Measurements from ENCODE around the gene CUX1.
"Not testable (repeated sequence)": the region's sequence is repeated elsewhere in the genome, so short reads cannot be mapped to it uniquely, and the experiment has no call there.

CUX1 gene

GRCh38 chr7:101985057-101985902 lies 167.9 kb downstream of the CUX1 start:
- TF ChIP-seq CTCF (IDR thresholded peaks at IDR 0.05; ENCODE audit: low read depth, low read length) = no peak
- DNase-seq (ENCODE audit: low read depth in 2 of 2) = no peak
- H3K4me3 ChIP-seq (replicated peaks in 1 of 2; ENCODE audit: low read depth in 2 of 2, low read length in 2 of 2) = no peak overlapping the region

- no peak for TF ChIP-seq CTCF (IDR thresholded peaks at IDR 0.05; ENCODE audit: low read depth, low read length)
These were observed 168.7 kb downstream of the CUX1 start for GRCh38 chr7:101985903-101986734.

GRCh38 chr7:101987494-101987893 lies 170.1 kb downstream of the CUX1 start:
- no peak for TF ChIP-seq CTCF (IDR thresholded peaks at IDR 0.05; ENCODE audit: low read depth, low read length)
- H3K4me3 ChIP-seq (replicated peaks in 1 of 2; ENCODE audit: low read depth in 2 of 2, low read length in 2 of 2) = no peak overlapping the region
- DNase-seq (ENCODE audit: low read depth in 2 of 2) = no peak

More at GRCh38 chr7:101985903-101986734, 168.7 kb downstream of the CUX1 start:
- no peak overlapping the region for H3K4me3 ChIP-seq (replicated peaks in 1 of 2; ENCODE audit: low read depth in 2 of 2, low read length in 2 of 2)
- peak; percentile 18 to 32 for DNase-seq (ENCODE audit: low read depth in 2 of 2)

- not testable (repeated sequence) for DNase-seq (ENCODE audit: low read depth in 2 of 2); H3K4me3 ChIP-seq (replicated peaks in 1 of 2; ENCODE audit: low read depth in 2 of 2, low read length in 2 of 2)
These were observed 170.6 kb downstream of the CUX1 start for GRCh38 chr7:101988060-101988459.

GRCh38 chr7:101988513-101988912 lies 171.1 kb downstream of the CUX1 start:
- no peak for DNase-seq (ENCODE audit: low read depth in 2 of 2)
- TF ChIP-seq CTCF (IDR thresholded peaks at IDR 0.05; ENCODE audit: low read depth, low read length) = no peak
- no peak overlapping the region for H3K4me3 ChIP-seq (replicated peaks in 1 of 2; ENCODE audit: low read depth in 2 of 2, low read length in 2 of 2)

- no peak for DNase-seq (ENCODE audit: low read depth in 2 of 2)
- TF ChIP-seq CTCF (IDR thresholded peaks at IDR 0.05; ENCODE audit: low read depth, low read length) = no peak
- no peak overlapping the region for H3K4me3 ChIP-seq (replicated peaks in 1 of 2; ENCODE audit: low read depth in 2 of 2, low read length in 2 of 2)
These were observed 171.7 kb downstream of the CUX1 start for GRCh38 chr7:101989101-101989500.

- no peak for TF ChIP-seq CTCF (IDR thresholded peaks at IDR 0.05; ENCODE audit: low read depth, low read length)
- H3K4me3 ChIP-seq (replicated peaks in 1 of 2; ENCODE audit: low read depth in 2 of 2, low read length in 2 of 2) = no peak overlapping the region
- DNase-seq (ENCODE audit: low read depth in 2 of 2) = no peak
These were observed 173.5 kb downstream of the CUX1 start for GRCh38 chr7:101990811-101991418.

All from cardiac fibroblast (primary cell).